H9 (cell line): ENCODE results near the gene STYXL1. TPM values are rescaled to one million over a fixed set of nuclear protein-coding genes. Genes with fewer than 3 reads are reported as not detected.

Experiments used
- DNase-seq: peaks from one replicate; pipeline ENCODE4 v3.0.0-alpha.2; 2017
- H2AFZ ChIP-seq: one replicate; pipeline ENCODE4 v1.6.1; 2013; ENCODE audit warnings: mild to moderate bottlenecking, low read length, control low read depth, moderate library complexity
- H2AK5ac ChIP-seq: 2 replicates; pipeline ENCODE4 v1.6.1; 2013; ENCODE audit warnings: low read length, control low read depth, mixed read lengths; ENCODE audit not compliant: insufficient read length
- H2BK120ac ChIP-seq: one replicate; pipeline ENCODE4 v1.6.1; 2013; ENCODE audit warnings: low read depth, mild to moderate bottlenecking, low read length, control low read depth, inconsistent platforms; ENCODE audit not compliant: poor library complexity, severe bottlenecking
- H2BK12ac ChIP-seq: 2 replicates; pipeline ENCODE4 v1.6.1; 2013; ENCODE audit warnings: low read length, control low read depth, mixed read lengths, low read depth; ENCODE audit not compliant: insufficient read length
- H2BK15ac ChIP-seq: 2 replicates; pipeline ENCODE4 v1.6.1; 2013; ENCODE audit warnings: low read depth, low read length, control low read depth
- H2BK20ac ChIP-seq: one replicate; pipeline ENCODE4 v1.6.1; 2013; ENCODE audit warnings: low read depth, mild to moderate bottlenecking, low read length, control low read depth, inconsistent platforms; ENCODE audit not compliant: poor library complexity, severe bottlenecking
- H2BK5ac ChIP-seq: 2 replicates; pipeline ENCODE4 v1.6.1; 2013; ENCODE audit warnings: low read length, control low read depth, mixed read lengths; ENCODE audit not compliant: insufficient read length
- H3K14ac ChIP-seq: 2 replicates; pipeline ENCODE4 v1.6.1; 2013; ENCODE audit warnings: low read length, control low read depth; ENCODE audit not compliant: insufficient read depth
- H3K18ac ChIP-seq: 2 replicates; pipeline ENCODE4 v1.6.1; 2013; ENCODE audit warnings: low read depth, mild to moderate bottlenecking, mixed read lengths, low read length, control low read depth; ENCODE audit not compliant: insufficient read length
- H3K23ac ChIP-seq: 2 replicates; pipeline ENCODE4 v1.6.1; 2013; ENCODE audit warnings: low read length, control low read depth, mixed read lengths, low read depth; ENCODE audit not compliant: insufficient read length
- H3K23me2 ChIP-seq: 2 replicates; pipeline ENCODE4 v1.6.1; 2013; ENCODE audit warnings: low read depth, mild to moderate bottlenecking, mixed read lengths, low read length, control low read depth; ENCODE audit not compliant: insufficient read length, poor library complexity, severe bottlenecking
- H3K27ac ChIP-seq: 2 replicates; pipeline ENCODE4 v1.5.1; 2013; ENCODE audit warnings: low read length, control low read depth, mixed read lengths, low read depth; ENCODE audit not compliant: insufficient read length
- H3K27me3 ChIP-seq: 2 replicates; pipeline ENCODE4 v1.6.1; 2013; ENCODE audit warnings: low read length, control low read depth, inconsistent platforms; ENCODE audit not compliant: insufficient read depth
- H3K4ac ChIP-seq: 2 replicates; pipeline ENCODE4 v1.6.1; 2013; ENCODE audit warnings: low read depth, mild to moderate bottlenecking, control low read depth, inconsistent platforms, low read length, moderate library complexity
- H3K4me1 ChIP-seq: 2 replicates; pipeline ENCODE4 v1.6.1; 2013; ENCODE audit warnings: low read length, control low read depth, inconsistent platforms; ENCODE audit not compliant: insufficient read depth
- H3K4me2 ChIP-seq: 2 replicates; pipeline ENCODE4 v1.6.1; 2013; ENCODE audit warnings: low read length, control low read depth, mixed read lengths; ENCODE audit not compliant: insufficient read length, insufficient read depth
- H3K56ac ChIP-seq: 2 replicates; pipeline ENCODE4 v1.6.1; 2013; ENCODE audit warnings: low read depth, mild to moderate bottlenecking, mixed read lengths, low read length, control low read depth; ENCODE audit not compliant: insufficient read length
- H3K79me1 ChIP-seq: 2 replicates; pipeline ENCODE4 v1.6.1; 2013; ENCODE audit warnings: low read depth, mild to moderate bottlenecking, moderate library complexity, low read length, control low read depth, inconsistent platforms; ENCODE audit not compliant: insufficient read depth, poor library complexity, severe bottlenecking
- H3K79me2 ChIP-seq: 2 replicates; pipeline ENCODE4 v1.6.1; 2013; ENCODE audit warnings: low read length, control low read depth, inconsistent platforms; ENCODE audit not compliant: insufficient read depth
- H3K9ac ChIP-seq: 2 replicates; pipeline ENCODE4 v1.6.1; 2013; ENCODE audit warnings: low read length, control low read depth, mixed read lengths; ENCODE audit not compliant: insufficient read length; ENCODE audit errors: extremely low read depth
- H3K9me3 ChIP-seq: one replicate; pipeline ENCODE4 v1.6.1; 2013; ENCODE audit warnings: low read depth, low read length, inconsistent platforms; ENCODE audit not compliant: control insufficient read depth
- H3T11ph ChIP-seq: one replicate; pipeline ENCODE4 v1.6.1; 2013; ENCODE audit warnings: mild to moderate bottlenecking, low read length, control low read depth, inconsistent platforms
- H4K20me1 ChIP-seq: one replicate; pipeline ENCODE4 v1.6.1; 2013; ENCODE audit not compliant: control insufficient read depth, insufficient read length, insufficient read depth
- H4K5ac ChIP-seq: 2 replicates; pipeline ENCODE4 v1.6.1; 2013; ENCODE audit warnings: low read depth, mild to moderate bottlenecking, mixed read lengths, low read length, control low read depth; ENCODE audit not compliant: insufficient read length
- H4K8ac ChIP-seq: replicated peaks from 2 replicates; pipeline ENCODE4 v1.6.1; 2013; ENCODE audit warnings: low read length, control low read depth, mixed read lengths, low read depth; ENCODE audit not compliant: insufficient read length
- H4K91ac ChIP-seq: 2 replicates; pipeline ENCODE4 v1.6.1; 2013; ENCODE audit warnings: low read depth, mild to moderate bottlenecking, moderate library complexity, mixed read lengths, low read length, control low read depth; ENCODE audit not compliant: insufficient read length
- H3K27ac Mint-ChIP-seq, 3 experiments: 2 replicates in 2 of 3; 3 replicates in 1 of 3; pipeline ENCODE4 v1.8.0; 2020 to 2021; ENCODE audit warnings: mixed read lengths in 3 of 3, mild to moderate bottlenecking in 1 of 3, moderate library complexity in 1 of 3
- H3K27me3 Mint-ChIP-seq: 2 replicates; pipeline ENCODE4 v1.8.0; 2021; ENCODE audit warnings: low read depth, mild to moderate bottlenecking, moderate library complexity, mixed read lengths
- H3K36me3 Mint-ChIP-seq, 3 experiments: 2 replicates in 2 of 3; 3 replicates in 1 of 3; pipeline ENCODE4 v1.8.0; 2020 to 2021; ENCODE audit warnings: low read depth in 3 of 3, mixed read lengths in 3 of 3; ENCODE audit not compliant: insufficient read depth in 1 of 3
- H3K4me1 Mint-ChIP-seq, 2 experiments: 2 replicates each; pipeline ENCODE4 v1.8.0; 2020; ENCODE audit warnings: mixed read lengths in 2 of 2
- H3K4me3 Mint-ChIP-seq, 2 experiments: 2 replicates in 1 of 2; 3 replicates in 1 of 2; pipeline ENCODE4 v1.8.0; 2020 to 2021; ENCODE audit warnings: mild to moderate bottlenecking in 2 of 2, mixed read lengths in 2 of 2, moderate library complexity in 1 of 2
- H3K9me3 Mint-ChIP-seq, 2 experiments: 2 replicates in 1 of 2; 3 replicates in 1 of 2; pipeline ENCODE4 v1.8.0; 2020; ENCODE audit warnings: mild to moderate bottlenecking in 2 of 2, mixed read lengths in 2 of 2, moderate library complexity in 1 of 2
- WGBS: extraction: QIAGEN DNeasy Blood & Tissue Kit; methylation state at CpG from one replicate; pipeline ENCODE4 v1.1.7; 2013; ENCODE audit warnings: missing lambda C conversion rate, low lambda C conversion rate, mixed read lengths; ENCODE audit not compliant: insufficient read length; ENCODE audit errors: extremely low coverage; 5-methylcytosine and 5-hydroxymethylcytosine counted together
- total RNA-seq: library from RNA; stranded (reverse); gene quantifications from 2 replicates; pipeline ENCODE4 v1.2.1, GENCODE V29; 2021
- TF ChIP-seq, protein P1 (sequence below): fragments of 200-600 bp; sonication (generic); conservative IDR thresholded peaks from 3 replicates; pipeline ENCODE4 v1.8.0; 2021; ENCODE audit warnings: antibody characterized with exemption, mild to moderate bottlenecking

The STYXL1 gene
- total RNA-seq, 1 experiment from 2014 or later = 38.7 TPM

DNA sequence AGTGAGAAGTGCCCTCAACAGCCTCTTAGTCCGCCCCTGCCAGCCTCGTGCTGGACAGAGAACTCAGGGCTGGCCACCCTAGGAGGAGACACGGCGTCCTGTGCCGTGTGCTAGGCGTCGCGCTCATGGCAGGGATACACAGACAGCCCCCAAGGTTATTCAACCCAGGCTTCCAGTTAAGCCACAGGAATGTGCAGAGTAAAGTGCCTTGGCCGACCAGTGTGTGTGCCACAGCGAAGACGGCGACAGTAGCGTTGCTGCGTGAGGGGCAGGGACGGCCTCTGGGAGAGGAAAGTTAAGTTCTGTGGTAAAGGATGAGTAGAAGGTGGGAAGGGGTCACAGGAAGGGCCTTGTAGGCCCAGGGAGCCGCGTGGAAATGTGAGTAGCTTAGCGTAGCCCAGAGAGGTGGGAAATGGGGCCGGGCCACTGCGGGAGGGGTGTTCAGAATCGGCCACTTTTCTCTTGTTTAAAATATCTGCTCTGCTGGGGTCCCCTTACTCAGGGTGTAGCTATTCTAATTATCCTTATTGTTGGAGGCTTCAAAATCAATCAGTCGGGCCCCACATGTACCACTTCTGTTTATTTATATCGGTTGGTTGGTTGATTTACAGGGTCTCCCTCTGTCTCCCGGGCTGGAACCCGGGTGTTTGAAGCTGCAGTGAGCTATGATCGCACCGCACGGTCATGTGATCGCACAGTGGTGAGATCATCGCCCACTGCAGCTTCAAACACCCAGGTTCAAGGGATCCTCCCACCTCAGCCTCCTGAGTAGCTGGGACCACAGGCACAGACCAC, 77.9 kb downstream of the STYXL1 start:
- H3K27me3 ChIP-seq = no peaks in the 10 kb centered on the region
- H3K4me3 Mint-ChIP-seq = no peak overlapping the region
- no peak overlapping the region for H2BK120ac ChIP-seq
- no peak overlapping the region for H3K56ac ChIP-seq
- H4K91ac ChIP-seq = no peak overlapping the region
- H2AK5ac ChIP-seq = no peak overlapping the region
- H3K9ac ChIP-seq = no peak overlapping the region
- TF ChIP-seq, protein P1, sequence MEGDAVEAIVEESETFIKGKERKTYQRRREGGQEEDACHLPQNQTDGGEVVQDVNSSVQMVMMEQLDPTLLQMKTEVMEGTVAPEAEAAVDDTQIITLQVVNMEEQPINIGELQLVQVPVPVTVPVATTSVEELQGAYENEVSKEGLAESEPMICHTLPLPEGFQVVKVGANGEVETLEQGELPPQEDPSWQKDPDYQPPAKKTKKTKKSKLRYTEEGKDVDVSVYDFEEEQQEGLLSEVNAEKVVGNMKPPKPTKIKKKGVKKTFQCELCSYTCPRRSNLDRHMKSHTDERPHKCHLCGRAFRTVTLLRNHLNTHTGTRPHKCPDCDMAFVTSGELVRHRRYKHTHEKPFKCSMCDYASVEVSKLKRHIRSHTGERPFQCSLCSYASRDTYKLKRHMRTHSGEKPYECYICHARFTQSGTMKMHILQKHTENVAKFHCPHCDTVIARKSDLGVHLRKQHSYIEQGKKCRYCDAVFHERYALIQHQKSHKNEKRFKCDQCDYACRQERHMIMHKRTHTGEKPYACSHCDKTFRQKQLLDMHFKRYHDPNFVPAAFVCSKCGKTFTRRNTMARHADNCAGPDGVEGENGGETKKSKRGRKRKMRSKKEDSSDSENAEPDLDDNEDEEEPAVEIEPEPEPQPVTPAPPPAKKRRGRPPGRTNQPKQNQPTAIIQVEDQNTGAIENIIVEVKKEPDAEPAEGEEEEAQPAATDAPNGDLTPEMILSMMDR = no peak
- H3K79me2 ChIP-seq = no peaks in the 10 kb centered on the region
- H4K8ac ChIP-seq = no peak overlapping the region
- H2BK15ac ChIP-seq = no peak overlapping the region
- H3K9me3 Mint-ChIP-seq = no peaks in the 10 kb centered on the region
- H2BK12ac ChIP-seq = no peak overlapping the region
- H3K27me3 Mint-ChIP-seq = no peaks in the 10 kb centered on the region; the same call in 1 of the 2 replicates
- H3K4me1 Mint-ChIP-seq = peaks cover 4 to 11% of the 10 kb centered on the region in 2 experiments; a peak in 3 of 4 replicates
- H3K4ac ChIP-seq = no peak overlapping the region
- H3K9me3 ChIP-seq = no peaks in the 10 kb centered on the region
- no peaks in the 10 kb centered on the region for H3K4me1 ChIP-seq
- no CpG with 5 or more reads among the region's 30 CpGs for WGBS
- H3K14ac ChIP-seq = no peak overlapping the region
- H4K5ac ChIP-seq = no peak overlapping the region
- no peak for DNase-seq
- no peak overlapping the region for H3K27ac ChIP-seq
- no peak overlapping the region for H3K4me2 ChIP-seq
- H3K23me2 ChIP-seq = no peaks in the 10 kb centered on the region
- H3K79me1 ChIP-seq = no peaks in the 10 kb centered on the region
- peak overlapping the region; percentile 86 to 93 (median 90) for H3K27ac Mint-ChIP-seq
- H3K18ac ChIP-seq = no peak overlapping the region
- H4K20me1 ChIP-seq = no peaks in the 10 kb centered on the region
- no peak overlapping the region for H3T11ph ChIP-seq
- no peak overlapping the region for H3K23ac ChIP-seq
- H2AFZ ChIP-seq = no peak overlapping the region
- H3K36me3 Mint-ChIP-seq = peaks cover 15 to 48% (median 35%) of the 10 kb centered on the region in 3 experiments; a peak in 6 of 7 replicates
- no peak overlapping the region for H2BK20ac ChIP-seq
- no peak overlapping the region for H2BK5ac ChIP-seq
